Hepatocyte (in vitro differentiated cells): ENCODE data around the gene NXN.

Experiments
- CTCF ChIP-seq: fragments of 200-600 bp; sonication (generic); IDR thresholded peaks from 2 replicates; pipeline ENCODE4 v1.5.1; 2016; ENCODE audit warnings: antibody characterized with exemption, mild to moderate bottlenecking; ENCODE audit not compliant: poor library complexity
- EZH2 ChIP-seq: fragments of 200-600 bp; sonication (generic); IDR thresholded peaks from 2 replicates; pipeline ENCODE4 v1.6.1; 2016; ENCODE audit warnings: antibody characterized with exemption, mild to moderate bottlenecking, borderline replicate concordance
- EZH2phosphoT487 ChIP-seq: fragments of 200-600 bp; sonication (generic); IDR thresholded peaks from one replicate; pipeline ENCODE4 v1.6.1; 2018; ENCODE audit warnings: antibody characterized with exemption, mild to moderate bottlenecking, low read depth, moderate library complexity; ENCODE audit not compliant: unreplicated experiment, severe bottlenecking

GRCh38 chr17:945672-946071 lies 33.9 kb downstream of the NXN start:
- TF ChIP-seq CTCF (no peak), EZH2 (no peak), EZH2phosphoT487 (no peak)
